Heart left ventricle (tissue), 13 donors: ENCODE measurements around the gene FAM114A1.

Experiments used
- POLR2A ChIP-seq, 2 donors: fragments of 450-650 bp; IDR thresholded peaks; one replicate each; pipeline ENCODE4 v1.6.1; 2017; ENCODE audit warnings: antibody characterized with exemption in 2 of 2, mild to moderate bottlenecking in 2 of 2, moderate library complexity in 2 of 2
- TF ChIP-seq, protein P1 (sequence below), 12 donors: fragments of 200-600 bp; sonication (generic) in 4 of 12; IDR thresholded peaks; one replicate each; pipeline versions ENCODE4 v1.5.0 to v1.8.0; 2018 to 2022; ENCODE audit warnings: antibody characterized with exemption in 12 of 12, mild to moderate bottlenecking in 5 of 12
- donor health status: ischemic (EF 13 %, LVEDD 7.1; RV severe dilation, severe dysfunction).
- donor health status: DM: no; HTN: yes; CAD: no.
- donor health status: DM: no; HTN: no; CAD: no.
- donor health status: ischemic (EF 25% LVEDD 6.9; RV normal size, moderate dysfunction).
- donor health status: ischemic (EF 25% LVEDD 5.7; RV mildly dilated, moderate dysfunction).
- donor health status: ischemic (EF 35%, LVEDD 5.7; RV mildly dilated, moderate dysfunction).
- donor health status: nonischemic (EF 11% LVEDD 7.7; RV severe dilation, severe dysfunction).
- donor health status: DM: yes; HTN: yes; CAD: no.
- donor health status: PGD.
- donor health status: ischemic (EF 29% LVEDD 5.4; RV normal size, mild dysfunction).
- donor health status: nonischemic (EF 23%, LVEDD 6.1; RV moderate dilation, normal function).

DNA sequence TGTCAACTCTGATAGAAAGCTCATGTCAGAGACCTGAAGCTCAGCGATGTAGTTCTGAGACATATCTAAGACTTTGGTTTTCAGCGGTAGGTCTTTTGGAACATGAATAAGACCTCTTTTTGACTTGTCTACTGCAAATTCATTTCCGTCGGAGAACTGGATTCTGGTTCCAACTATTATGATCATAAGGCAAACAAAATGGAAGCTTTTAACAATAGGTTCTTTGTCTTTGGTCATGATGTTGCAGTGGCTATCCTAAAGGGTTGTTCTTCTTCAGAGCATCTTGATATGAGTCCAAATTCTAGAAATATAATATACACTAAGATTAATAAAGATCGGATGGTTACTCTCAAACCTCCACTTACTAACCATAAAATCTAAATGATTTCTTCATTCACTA, 38.4 kb upstream of the FAM114A1 start:
- TF ChIP-seq, protein P1, sequence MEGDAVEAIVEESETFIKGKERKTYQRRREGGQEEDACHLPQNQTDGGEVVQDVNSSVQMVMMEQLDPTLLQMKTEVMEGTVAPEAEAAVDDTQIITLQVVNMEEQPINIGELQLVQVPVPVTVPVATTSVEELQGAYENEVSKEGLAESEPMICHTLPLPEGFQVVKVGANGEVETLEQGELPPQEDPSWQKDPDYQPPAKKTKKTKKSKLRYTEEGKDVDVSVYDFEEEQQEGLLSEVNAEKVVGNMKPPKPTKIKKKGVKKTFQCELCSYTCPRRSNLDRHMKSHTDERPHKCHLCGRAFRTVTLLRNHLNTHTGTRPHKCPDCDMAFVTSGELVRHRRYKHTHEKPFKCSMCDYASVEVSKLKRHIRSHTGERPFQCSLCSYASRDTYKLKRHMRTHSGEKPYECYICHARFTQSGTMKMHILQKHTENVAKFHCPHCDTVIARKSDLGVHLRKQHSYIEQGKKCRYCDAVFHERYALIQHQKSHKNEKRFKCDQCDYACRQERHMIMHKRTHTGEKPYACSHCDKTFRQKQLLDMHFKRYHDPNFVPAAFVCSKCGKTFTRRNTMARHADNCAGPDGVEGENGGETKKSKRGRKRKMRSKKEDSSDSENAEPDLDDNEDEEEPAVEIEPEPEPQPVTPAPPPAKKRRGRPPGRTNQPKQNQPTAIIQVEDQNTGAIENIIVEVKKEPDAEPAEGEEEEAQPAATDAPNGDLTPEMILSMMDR (IDR thresholded peaks at IDR 0.05) = no peak
- no peak for TF ChIP-seq POLR2A (IDR thresholded peaks at IDR 0.05)
